Endothelial cell of umbilical vein (primary cell): Measurements from ENCODE around the gene ANO1. TPM values are rescaled to one million over a fixed set of nuclear protein-coding genes. Genes with fewer than 3 reads are reported as not detected.
A peak's percentile ranks its signal among the peaks of the same experiment; 100 is the strongest.

Experiments
- BruUV-seq: library from RNA; stranded (reverse); fragments of 400-500 nt; replicated peaks from 2 replicates; lab custom pipeline; 2021; lab: Mats Ljungman, UMichigan
- CTCF ChIA-PET: fragments of 300-600, 350-600 bp; sonication (Branson Sonifier 250); formaldehyde crosslinking; loops from one replicate; lab custom pipeline; 2021; ENCODE audit warnings: antibody characterized with exemption, inconsistent platforms; lab: Charles Lee
- POLR2A ChIA-PET: fragments of 300-600, 350-600 bp; sonication (Branson Sonifier 250); formaldehyde crosslinking; loops from one replicate; lab custom pipeline; 2021; ENCODE audit warnings: antibody characterized with exemption, inconsistent platforms; lab: Charles Lee
- DNase-seq: peaks from one replicate; pipeline ENCODE4 v3.0.0-alpha.2; 2011; ENCODE audit warnings: low read depth, low spot score
- FAIRE-seq: peaks from 2 replicates; lab custom pipeline; 2011; peaks lifted over from hg19 to GRCh38; lab: Jason Lieb, UNC
- H2AFZ ChIP-seq: 2 replicates; pipeline ENCODE4 v1.6.0; 2012; ENCODE audit warnings: low read depth, low read length, control low read depth, inconsistent platforms
- H3K27ac ChIP-seq: 2 replicates; pipeline ENCODE4 v1.5.1; 2011; ENCODE audit warnings: low read depth, mild to moderate bottlenecking, control low read depth, low read length, moderate library complexity; ENCODE audit not compliant: insufficient read depth
- H3K27me3 ChIP-seq, 2 experiments: 2 replicates each; pipeline versions ENCODE4 v1.6.0 to v1.6.1; 2011; ENCODE audit warnings: low read length in 2 of 2, mixed read lengths in 1 of 2; ENCODE audit not compliant: control insufficient read depth in 2 of 2, insufficient read depth in 2 of 2
- H3K36me3 ChIP-seq, 2 experiments: 2 replicates in 1 of 2; 3 replicates in 1 of 2; pipeline ENCODE4 v1.5.1; 2011; ENCODE audit warnings: low read length in 2 of 2, mild to moderate bottlenecking in 1 of 2, moderate library complexity in 1 of 2; ENCODE audit not compliant: control insufficient read depth in 2 of 2, insufficient read depth in 2 of 2; ENCODE audit errors: extremely low read depth in 1 of 2
- H3K4me1 ChIP-seq: 3 replicates; pipeline ENCODE4 v1.5.1; 2011; ENCODE audit warnings: mild to moderate bottlenecking, low read length; ENCODE audit not compliant: control insufficient read depth, insufficient read depth; ENCODE audit errors: extremely low read depth
- H3K4me2 ChIP-seq: 2 replicates; pipeline ENCODE4 v1.6.1; 2011; ENCODE audit warnings: low read length, control low read depth, mixed read lengths; ENCODE audit not compliant: insufficient read depth
- H3K4me3 ChIP-seq, 3 experiments: fragments of 200-600 bp in 1 of 3; sonication (generic), shearing (Covaris generic) in 1 of 3; replicated peaks in 1 of 3; 2 replicates each; pipeline ENCODE4 v1.5.1; 2011 to 2016; ENCODE audit warnings: control low read depth in 3 of 3, low read length in 3 of 3, mild to moderate bottlenecking in 2 of 3, inconsistent platforms in 1 of 3, low read depth in 1 of 3, moderate library complexity in 1 of 3; ENCODE audit not compliant: insufficient read depth in 1 of 3
- H3K79me2 ChIP-seq: 2 replicates; pipeline ENCODE4 v1.6.0; 2012; ENCODE audit warnings: low read length, inconsistent platforms; ENCODE audit not compliant: control insufficient read depth, insufficient read depth
- H3K9ac ChIP-seq: replicated peaks from 2 replicates; pipeline ENCODE3; 2011; ENCODE audit warnings: low read length, control low read depth; ENCODE audit not compliant: insufficient read depth; ENCODE audit errors: extremely low read depth
- H3K9me1 ChIP-seq: replicated peaks from 3 replicates; pipeline ENCODE4 v1.6.0; 2011; ENCODE audit warnings: mild to moderate bottlenecking, low read length; ENCODE audit not compliant: control insufficient read depth, insufficient read depth; ENCODE audit errors: extremely low read depth
- H3K9me3 ChIP-seq: replicated peaks from 2 replicates; pipeline ENCODE4 v1.5.1; 2012; ENCODE audit warnings: low read length, inconsistent platforms; ENCODE audit not compliant: control insufficient read depth, insufficient read depth
- H4K20me1 ChIP-seq: replicated peaks from 2 replicates; pipeline ENCODE3; 2011; ENCODE audit warnings: mild to moderate bottlenecking, low read length; ENCODE audit not compliant: control insufficient read depth, insufficient read depth; ENCODE audit errors: extremely low read depth
- FOS ChIP-seq: IDR thresholded peaks from 2 replicates; pipeline ENCODE4 v1.6.1; 2011; ENCODE audit warnings: mild to moderate bottlenecking, low read length, moderate library complexity, borderline replicate concordance; ENCODE audit not compliant: insufficient read depth
- JUN ChIP-seq: IDR thresholded peaks from 2 replicates; pipeline ENCODE4 v1.6.1; 2011; ENCODE audit warnings: borderline replicate concordance, low read depth; ENCODE audit not compliant: insufficient read length, insufficient read depth
- POLR2A ChIP-seq: IDR thresholded peaks from 2 replicates; pipeline ENCODE4 v1.6.1; 2012; ENCODE audit warnings: low read depth, mild to moderate bottlenecking, control low read depth, low read length
- POLR2AphosphoS5 ChIP-seq: IDR thresholded peaks from 2 replicates; pipeline ENCODE4 v1.6.1; 2012; ENCODE audit warnings: low read depth, mild to moderate bottlenecking, control low read depth, low read length, moderate library complexity; ENCODE audit not compliant: insufficient read depth
- dilution Hi-C: fragments of 300-500 bp; cut with MboI; formaldehyde crosslinking; loops from one replicate; pipeline ENCODE4 v1.15.0; 2019; ENCODE audit warnings: low sequenced_read_pairs; ENCODE audit not compliant: extremely low pct_ligation_motif_present
- intact Hi-C: fragments of 100-400 bp; cut with micrococcal nuclease; formaldehyde crosslinking; loops from one replicate; pipeline ENCODE4 v1.10.0; 2022
- polyA plus RNA-seq, 4 experiments: library from polyadenylated mRNA; depleted of rRNA in 3 of 4; stranded (reverse) in 3 of 4; unstranded in 1 of 4; fragments of >200 nt; gene quantifications; 2 replicates each; pipeline versions ENCODE4 v1.2.1 to v1.2.3, GENCODE V29; 2011 to 2012; ENCODE audit warnings: missing spikeins in 1 of 4
- total RNA-seq: library from RNA; stranded (reverse); gene quantifications from 2 replicates; pipeline ENCODE4 v1.2.3, GENCODE V29; 2021
- TF ChIP-seq, protein P1 (sequence below), 2 donors: IDR thresholded peaks; 1 replicate in 1 of 2; 2 replicates in 1 of 2; pipeline ENCODE4 v1.5.1; 2011; ENCODE audit warnings: low read length in 2 of 2, mild to moderate bottlenecking in 2 of 2, moderate library complexity in 2 of 2, control low read depth in 1 of 2, inconsistent platforms in 1 of 2, low read depth in 1 of 2; ENCODE audit not compliant: insufficient read depth in 1 of 2; ENCODE audit errors: extremely low read depth in 1 of 2

ANO1 gene
- total and polyA plus RNA-seq, 2 donors (not counting 3 experiments of a cell fraction or from before 2014, with no cell fraction given): 0.03 to 0.40 TPM

- TF ChIP-seq POLR2AphosphoS5 (no peak), JUN (no peak), FOS (peak; percentile 13), POLR2A (no peak)
- Histone ChIP-seq H4K20me1 (no peaks in the 10 kb centered on the region), H3K4me1 (peaks cover 12% of the 10 kb centered on the region), H3K4me3 (no peak overlapping the region), H3K4me2 (peak overlapping the region; percentile 49), H3K9ac (no peak overlapping the region), H3K9me3 (no peaks in the 10 kb centered on the region), H2AFZ (peak overlapping the region; percentile 25), H3K9me1 (no peaks in the 10 kb centered on the region), H3K36me3 (no peaks in the 10 kb centered on the region), H3K27ac (no peak overlapping the region), H3K79me2 (no peaks in the 10 kb centered on the region), H3K27me3 (no peaks in the 10 kb centered on the region)
- intact Hi-C loops: loop anchor here (1.0 kb wide), 1 partner anchor 209 kb away; no protein-coding TSS in a partner anchor
- ChIA-PET POLR2A (no interaction called here), CTCF (interaction anchor here (0.9 to 1.9 kb wide), 7 partner anchors 14 to 212 kb away, joined by 3 to 7 read pairs (median 4); no protein-coding TSS in a partner anchor)
- dilution Hi-C loops: no loop called here
- FAIRE-seq (no peak), DNase-seq (no peak)
- no TSS peak for BruUV-seq
These were observed 49.7 kb downstream of the ANO1 start for GRCh38 chr11:70127653-70128434.

GRCh38 chr11:70128435-70128906 lies 50.4 kb downstream of the ANO1 start:
- ChIA-PET CTCF (interaction anchor here (1.0 to 1.9 kb wide), 6 partner anchors 13 to 213 kb away, joined by 3 to 7 read pairs (median 4); no protein-coding TSS in a partner anchor), POLR2A (interaction anchor here (0.6 kb wide), 1 partner anchor 9 kb away, joined by 7 read pairs; no protein-coding TSS in a partner anchor)
- no peak for TF ChIP-seq POLR2AphosphoS5
- TF ChIP-seq, protein P1, sequence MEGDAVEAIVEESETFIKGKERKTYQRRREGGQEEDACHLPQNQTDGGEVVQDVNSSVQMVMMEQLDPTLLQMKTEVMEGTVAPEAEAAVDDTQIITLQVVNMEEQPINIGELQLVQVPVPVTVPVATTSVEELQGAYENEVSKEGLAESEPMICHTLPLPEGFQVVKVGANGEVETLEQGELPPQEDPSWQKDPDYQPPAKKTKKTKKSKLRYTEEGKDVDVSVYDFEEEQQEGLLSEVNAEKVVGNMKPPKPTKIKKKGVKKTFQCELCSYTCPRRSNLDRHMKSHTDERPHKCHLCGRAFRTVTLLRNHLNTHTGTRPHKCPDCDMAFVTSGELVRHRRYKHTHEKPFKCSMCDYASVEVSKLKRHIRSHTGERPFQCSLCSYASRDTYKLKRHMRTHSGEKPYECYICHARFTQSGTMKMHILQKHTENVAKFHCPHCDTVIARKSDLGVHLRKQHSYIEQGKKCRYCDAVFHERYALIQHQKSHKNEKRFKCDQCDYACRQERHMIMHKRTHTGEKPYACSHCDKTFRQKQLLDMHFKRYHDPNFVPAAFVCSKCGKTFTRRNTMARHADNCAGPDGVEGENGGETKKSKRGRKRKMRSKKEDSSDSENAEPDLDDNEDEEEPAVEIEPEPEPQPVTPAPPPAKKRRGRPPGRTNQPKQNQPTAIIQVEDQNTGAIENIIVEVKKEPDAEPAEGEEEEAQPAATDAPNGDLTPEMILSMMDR (IDR thresholded peaks at IDR 0.05; ENCODE audit: extremely low read depth in 1 of 2, insufficient read depth in 1 of 2, low read depth in 1 of 2, low read length in 2 of 2): peak in 1 of 2 donors; percentile 24
- Histone ChIP-seq H3K4me3 (no peak overlapping the region), H3K9me1 (no peaks in the 10 kb centered on the region), H2AFZ (peak overlapping the region; percentile 25), H3K9me3 (no peaks in the 10 kb centered on the region), H3K36me3 (no peaks in the 10 kb centered on the region), H3K27ac (no peak overlapping the region), H3K4me1 (peaks cover 12% of the 10 kb centered on the region), H3K79me2 (no peaks in the 10 kb centered on the region), H3K27me3 (no peaks in the 10 kb centered on the region), H4K20me1 (no peaks in the 10 kb centered on the region), H3K4me2 (peak overlapping the region; percentile 49), H3K9ac (no peak overlapping the region)
- peak; percentile 52 for DNase-seq
- intact Hi-C loops (loop anchor here (1.0 kb wide), 1 partner anchor 209 kb away; no protein-coding TSS in a partner anchor), dilution Hi-C loops (no loop called here)
- BruUV-seq: no TSS peak
- FAIRE-seq: peak; percentile 90
